ENCODE results near the gene LRP1.

DNA sequence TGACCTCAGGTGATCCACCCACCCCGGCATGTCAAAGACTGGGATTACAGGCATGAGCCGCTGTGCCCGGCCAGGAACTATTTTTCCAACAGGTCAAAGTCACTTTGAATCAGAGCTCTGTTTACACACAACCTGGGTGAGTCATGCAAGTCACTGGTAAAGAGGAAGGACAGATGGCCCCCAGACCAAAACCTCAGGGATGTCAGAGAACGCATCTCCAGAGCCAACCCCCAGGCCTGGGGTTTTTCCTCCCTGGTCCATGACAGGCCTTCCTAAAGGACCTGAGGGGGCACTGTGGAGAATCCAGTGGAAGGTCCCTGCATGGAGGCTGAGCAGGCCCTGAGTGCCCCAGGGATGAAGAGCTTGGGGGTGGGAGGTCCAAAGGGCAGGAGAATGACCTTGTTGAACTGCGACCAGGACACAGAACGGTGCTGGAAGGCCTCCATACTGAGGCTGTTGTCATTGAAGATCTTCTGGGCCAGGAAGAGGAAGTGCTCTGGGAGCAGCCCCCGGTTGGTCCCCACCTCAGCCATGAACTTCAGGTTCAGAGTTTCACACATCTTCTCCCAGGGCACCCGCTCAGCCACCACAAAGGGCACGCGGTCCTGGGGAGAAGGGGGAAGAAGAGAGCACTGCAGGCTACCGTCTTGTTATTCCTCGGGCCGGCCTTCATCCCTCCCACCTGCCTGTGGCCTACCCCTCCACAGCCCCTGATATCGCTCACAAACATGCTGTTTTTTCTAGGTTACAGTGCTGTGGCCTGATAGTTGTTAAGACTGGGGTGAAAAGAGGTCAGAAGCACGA, 26.2 kb upstream of the LRP1 start:
- TF ChIP-seq, protein P1, sequence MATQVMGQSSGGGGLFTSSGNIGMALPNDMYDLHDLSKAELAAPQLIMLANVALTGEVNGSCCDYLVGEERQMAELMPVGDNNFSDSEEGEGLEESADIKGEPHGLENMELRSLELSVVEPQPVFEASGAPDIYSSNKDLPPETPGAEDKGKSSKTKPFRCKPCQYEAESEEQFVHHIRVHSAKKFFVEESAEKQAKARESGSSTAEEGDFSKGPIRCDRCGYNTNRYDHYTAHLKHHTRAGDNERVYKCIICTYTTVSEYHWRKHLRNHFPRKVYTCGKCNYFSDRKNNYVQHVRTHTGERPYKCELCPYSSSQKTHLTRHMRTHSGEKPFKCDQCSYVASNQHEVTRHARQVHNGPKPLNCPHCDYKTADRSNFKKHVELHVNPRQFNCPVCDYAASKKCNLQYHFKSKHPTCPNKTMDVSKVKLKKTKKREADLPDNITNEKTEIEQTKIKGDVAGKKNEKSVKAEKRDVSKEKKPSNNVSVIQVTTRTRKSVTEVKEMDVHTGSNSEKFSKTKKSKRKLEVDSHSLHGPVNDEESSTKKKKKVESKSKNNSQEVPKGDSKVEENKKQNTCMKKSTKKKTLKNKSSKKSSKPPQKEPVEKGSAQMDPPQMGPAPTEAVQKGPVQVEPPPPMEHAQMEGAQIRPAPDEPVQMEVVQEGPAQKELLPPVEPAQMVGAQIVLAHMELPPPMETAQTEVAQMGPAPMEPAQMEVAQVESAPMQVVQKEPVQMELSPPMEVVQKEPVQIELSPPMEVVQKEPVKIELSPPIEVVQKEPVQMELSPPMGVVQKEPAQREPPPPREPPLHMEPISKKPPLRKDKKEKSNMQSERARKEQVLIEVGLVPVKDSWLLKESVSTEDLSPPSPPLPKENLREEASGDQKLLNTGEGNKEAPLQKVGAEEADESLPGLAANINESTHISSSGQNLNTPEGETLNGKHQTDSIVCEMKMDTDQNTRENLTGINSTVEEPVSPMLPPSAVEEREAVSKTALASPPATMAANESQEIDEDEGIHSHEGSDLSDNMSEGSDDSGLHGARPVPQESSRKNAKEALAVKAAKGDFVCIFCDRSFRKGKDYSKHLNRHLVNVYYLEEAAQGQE (IDR thresholded peaks at IDR 0.05; ENCODE audit: insufficient read depth in 1 of 2, low read depth in 2 of 2, low read length in 2 of 2): no peak
- no peak for TF ChIP-seq POLR2AphosphoS5 (IDR thresholded peaks at IDR 0.05; ENCODE audit: low read depth, low read length)
- TF ChIP-seq FOXP2 (optimal IDR thresholded peaks at IDR 0.05; ENCODE audit: borderline replicate concordance, extremely low read depth, extremely low read length, insufficient read depth): no peak
- no peak for TF ChIP-seq SIN3A (IDR thresholded peaks at IDR 0.05; ENCODE audit: borderline replicate concordance, insufficient read depth, low read length)

Data from PFSK-1 (cell line).